ENCODE measurements around the gene CNNM4.

GRCh38 chr2:96828436-96828835 lies 67.7 kb downstream of the CNNM4 start:
- TF ChIP-seq CTCF (IDR thresholded peaks at IDR 0.05) (no peak), POLR2A (IDR thresholded peaks at IDR 0.05) (no peak), EP300 (IDR thresholded peaks at IDR 0.05) (no peak), POLR2AphosphoS5 (IDR thresholded peaks at IDR 0.05) (no peak)

All from sigmoid colon (tissue), 4 donors.